ENCODE results near the gene GLTP.

GLTP gene

DNA sequence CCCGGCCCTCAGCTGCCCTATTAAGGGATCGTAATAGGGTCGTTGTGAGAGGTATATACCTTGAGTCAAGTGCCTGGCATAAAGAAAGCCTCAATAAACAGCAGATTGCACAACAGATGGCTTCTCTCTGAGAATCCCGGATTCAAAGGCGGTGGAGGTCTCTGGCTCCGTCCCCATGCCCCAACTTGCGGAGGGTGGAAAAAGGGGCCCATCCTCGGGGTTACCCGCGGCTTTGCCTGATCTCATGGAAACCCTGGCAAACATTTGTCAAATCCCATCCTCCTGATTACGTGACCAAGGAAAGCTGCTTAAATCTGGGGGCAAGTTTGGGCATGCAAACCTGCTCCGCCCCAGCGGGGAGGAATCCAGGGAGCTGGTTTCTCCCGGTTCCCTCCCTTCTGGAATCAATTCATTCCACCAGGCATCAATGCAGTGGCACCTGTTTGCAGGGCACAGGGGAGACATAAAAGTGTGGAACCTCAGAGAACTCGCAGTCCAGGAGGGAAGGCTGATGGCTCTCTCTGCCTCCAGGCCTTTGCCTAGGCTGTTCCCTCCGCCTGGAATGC lies 59.4 kb downstream of the GLTP start:
- no peak for DNase-seq (ENCODE audit: low read depth)

DNA sequence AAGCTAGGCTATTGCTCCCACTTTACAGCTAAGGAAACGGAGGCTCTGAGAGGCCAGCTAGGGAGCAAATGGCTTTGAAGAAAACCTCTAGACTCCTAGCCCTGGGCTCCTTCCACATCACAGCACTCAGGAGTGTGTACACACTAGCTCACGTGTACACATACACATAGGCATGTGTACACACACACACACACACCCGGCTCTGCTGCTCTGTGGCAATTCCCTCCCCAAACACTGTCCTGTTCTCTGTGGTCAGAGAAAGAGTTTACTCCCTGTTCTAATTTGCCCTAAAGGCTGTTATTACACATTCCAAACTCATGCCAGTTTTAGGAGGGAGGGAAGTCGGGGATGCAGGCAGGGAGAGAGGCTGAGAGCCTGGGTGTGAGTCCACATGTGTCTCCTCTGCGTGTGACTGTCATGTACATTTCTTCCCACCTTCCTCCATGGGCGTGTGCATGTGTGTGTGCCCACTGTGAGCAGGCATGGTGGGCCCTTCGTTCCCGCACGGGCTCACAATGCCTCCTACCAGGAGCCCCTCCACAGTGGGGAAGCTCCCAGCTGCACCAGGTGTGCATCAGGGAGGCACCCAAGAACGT lies 61.3 kb downstream of the GLTP start:
- DNase-seq (ENCODE audit: low read depth) = no peak

DNA sequence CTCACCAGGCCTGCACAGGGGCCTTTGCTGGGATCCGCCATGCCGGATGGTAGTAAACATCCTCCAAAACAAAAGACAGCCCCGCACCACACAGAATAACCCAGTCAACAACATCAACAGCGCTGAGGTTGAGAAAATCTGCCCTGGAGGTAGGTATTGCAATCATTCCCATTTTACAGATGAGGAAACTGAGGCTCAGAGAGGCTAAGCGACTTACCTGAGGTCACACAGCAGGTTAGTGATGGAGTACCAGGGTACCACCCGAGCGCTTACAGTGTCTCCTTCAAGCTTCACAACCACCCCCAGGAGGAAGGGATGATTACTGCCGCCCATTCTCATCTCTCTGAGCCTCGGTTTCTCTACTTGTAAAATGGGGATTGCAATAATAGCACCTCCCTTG lies 62.1 kb downstream of the GLTP start:
- DNase-seq (ENCODE audit: low read depth) = no peak

DNA sequence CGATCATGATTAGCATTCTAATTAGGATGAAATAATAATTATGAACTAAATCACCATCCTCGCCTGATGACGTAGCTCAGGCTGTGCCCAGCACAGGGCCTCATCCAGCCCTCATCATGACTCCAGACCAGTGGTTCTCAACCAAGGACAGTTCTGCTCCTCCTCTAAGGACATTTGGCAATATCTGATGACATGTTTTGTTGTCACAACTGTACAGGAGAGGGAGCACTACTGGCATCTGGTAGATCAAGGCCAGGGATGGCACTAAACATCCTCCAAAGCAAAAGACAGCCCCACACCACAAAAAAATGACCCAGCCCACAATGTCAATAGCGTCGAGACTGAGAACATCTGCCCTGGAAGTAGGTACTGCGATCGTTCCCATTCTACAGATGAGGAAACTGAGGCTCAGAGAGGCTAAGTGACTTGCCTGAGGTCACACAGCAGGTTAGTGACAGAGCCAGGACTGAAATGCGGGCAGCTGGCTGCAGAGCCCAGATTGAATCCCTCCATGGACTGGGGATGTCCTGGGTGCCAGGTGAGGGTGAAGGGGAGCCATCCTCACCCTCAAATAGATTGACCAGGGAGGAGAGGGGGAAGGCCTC lies 62.6 kb downstream of the GLTP start:
- no peak for DNase-seq (ENCODE audit: low read depth)

DNA sequence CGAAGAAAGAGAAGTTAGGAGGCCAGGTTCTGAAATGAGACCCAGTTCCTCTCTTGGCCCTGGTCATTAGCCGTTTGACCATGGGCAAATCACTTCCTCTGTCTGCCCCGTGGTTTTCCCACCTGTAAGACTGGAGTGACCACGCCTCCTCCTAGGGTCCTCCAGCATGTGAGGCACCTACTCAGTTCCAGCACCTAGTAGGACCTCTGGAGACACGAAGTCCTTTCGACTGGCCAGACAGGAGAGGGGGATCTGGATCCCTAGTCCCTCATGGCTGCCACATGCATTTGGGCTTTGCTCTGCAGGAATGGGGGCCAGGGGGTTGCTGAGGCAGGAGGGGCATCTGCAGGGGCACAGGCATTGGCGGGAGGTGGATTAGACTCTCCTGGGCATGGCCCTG lies 63.5 kb downstream of the GLTP start:
- no peak for DNase-seq (ENCODE audit: low read depth)

DNA sequence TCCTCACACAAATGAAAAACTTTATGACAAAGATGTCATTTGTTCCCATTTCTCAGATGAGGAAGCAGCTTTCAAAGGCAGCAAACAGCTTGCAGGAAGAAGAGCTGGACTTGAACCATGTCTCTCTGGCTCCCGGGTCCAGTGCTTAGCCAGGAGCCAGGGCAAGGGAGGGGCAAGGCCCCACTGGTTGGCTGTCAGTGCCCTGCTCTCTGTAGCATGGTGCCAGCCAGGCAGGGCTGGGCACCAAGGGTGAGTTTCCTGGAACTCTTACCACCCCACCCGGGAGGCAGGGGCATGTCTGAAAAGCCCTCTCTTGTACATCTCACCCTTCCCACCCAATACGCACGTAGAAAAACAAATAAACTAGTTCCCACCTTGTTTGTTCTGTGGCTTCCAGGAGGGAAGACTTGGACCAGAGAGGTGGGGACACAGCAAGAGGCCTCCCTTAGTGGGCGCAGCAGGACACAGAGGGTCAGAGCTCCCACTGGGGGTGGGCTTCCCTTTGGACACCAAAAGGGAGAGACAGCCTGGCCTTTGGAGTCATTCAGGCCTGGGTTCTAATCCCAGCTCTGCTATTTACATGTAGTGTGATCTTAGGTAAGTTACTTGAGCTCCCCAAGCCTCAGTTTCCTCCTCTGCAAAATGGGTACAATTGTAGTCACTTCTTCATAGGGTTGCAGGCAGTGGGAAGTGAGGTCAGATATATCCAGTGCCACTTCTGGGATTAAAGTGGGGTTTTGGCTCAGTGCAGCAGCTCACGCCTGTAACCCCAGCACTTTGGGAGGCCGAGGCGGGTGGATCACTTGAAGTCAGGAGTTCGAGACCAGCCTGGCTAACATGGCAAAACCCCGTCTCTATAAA lies 64.4 kb downstream of the GLTP start:
- no peak for DNase-seq (ENCODE audit: low read depth)

DNA sequence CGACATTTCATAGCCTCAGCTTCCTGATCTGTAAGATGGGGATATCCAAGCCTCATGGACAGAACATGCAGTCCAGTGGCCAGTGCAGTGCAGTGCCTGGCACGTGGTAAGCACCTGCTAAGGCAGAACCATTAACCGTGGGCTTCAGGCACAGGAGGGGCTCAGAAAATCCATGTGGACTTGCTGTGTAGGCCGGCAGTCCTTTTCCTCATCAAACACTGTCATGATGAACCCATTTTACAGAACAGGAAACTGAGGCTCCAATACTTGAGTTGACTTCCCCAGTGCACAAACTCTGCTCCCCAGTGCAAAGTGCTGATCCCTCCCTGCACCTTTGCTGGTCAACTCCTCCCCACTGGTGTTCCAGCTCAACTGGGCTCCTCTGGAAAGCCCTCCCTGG lies 65.1 kb downstream of the GLTP start:
- no peak for DNase-seq (ENCODE audit: low read depth)

DNA sequence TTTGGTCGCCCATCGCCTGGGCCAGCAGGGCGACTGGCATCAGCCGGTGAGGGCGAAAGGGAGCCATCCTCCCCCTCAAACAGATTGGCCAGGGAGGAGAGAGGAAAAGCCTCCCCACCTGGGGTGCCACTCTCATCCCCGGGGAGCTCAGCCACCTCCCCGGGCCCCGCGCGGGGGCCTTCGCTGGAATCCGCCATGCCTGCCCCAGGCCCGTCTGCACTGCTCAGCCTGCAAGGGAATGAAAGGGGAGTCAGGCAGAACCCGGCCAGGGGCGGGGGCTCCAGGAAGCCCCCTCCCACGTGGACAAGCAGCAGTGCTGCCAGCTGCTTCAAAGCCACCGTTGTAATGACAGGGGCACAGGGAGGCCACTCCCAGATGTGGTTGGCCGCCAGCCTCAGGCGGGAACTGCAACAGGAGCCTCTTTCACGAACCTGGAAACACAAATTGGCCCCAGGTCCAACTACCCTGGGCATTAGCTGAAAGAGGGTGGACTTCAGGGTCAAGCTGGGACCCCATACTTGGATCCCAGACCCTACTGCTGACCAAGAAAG lies 65.7 kb downstream of the GLTP start:
- DNase-seq (ENCODE audit: low read depth) = no peak

DNA sequence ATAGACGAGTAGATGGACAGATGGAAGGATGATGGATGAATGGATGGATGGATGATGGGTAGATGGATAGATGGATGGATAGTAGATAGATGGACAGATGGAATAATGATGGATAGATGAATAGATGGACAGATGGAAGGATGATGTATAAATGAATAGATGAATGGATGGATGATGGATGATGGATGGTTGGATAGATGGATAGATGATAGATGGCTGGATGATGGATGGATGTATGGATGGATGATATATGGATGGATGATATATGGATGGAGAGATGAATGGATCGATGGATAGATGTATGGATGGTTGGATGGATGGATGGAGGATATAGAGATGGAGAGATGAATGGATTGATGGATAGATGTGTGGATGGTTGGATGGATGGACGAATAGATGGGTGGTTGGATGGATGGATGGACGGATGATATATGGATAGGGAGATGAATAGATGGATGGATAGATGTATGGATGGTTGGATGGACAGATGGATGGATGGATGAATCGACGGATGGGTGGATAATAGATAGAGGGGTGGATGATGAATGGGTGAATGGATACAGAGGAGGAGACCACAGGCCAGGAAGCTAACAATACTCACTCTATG lies 66.4 kb downstream of the GLTP start:
- no peak for DNase-seq (ENCODE audit: low read depth)

DNA sequence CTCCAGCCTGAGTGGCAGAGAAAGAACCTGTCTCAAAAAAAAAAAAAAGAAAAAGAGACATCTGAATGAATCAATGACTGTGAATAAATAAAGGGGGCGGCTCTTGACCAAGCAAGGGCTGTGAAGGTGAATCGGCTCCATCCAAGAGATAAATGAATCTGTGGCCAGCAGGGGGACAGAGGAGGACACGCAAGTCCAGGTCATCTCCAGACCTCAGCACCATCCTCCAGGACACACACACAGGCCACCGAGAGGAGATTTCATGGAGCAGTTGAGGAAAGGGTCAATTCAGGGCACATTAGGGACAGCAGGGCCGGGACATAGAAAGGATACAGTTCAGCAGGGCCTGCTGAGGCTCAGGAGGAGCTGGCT lies 68.7 kb downstream of the GLTP start:
- DNase-seq (ENCODE audit: low read depth) = no peak

DNA sequence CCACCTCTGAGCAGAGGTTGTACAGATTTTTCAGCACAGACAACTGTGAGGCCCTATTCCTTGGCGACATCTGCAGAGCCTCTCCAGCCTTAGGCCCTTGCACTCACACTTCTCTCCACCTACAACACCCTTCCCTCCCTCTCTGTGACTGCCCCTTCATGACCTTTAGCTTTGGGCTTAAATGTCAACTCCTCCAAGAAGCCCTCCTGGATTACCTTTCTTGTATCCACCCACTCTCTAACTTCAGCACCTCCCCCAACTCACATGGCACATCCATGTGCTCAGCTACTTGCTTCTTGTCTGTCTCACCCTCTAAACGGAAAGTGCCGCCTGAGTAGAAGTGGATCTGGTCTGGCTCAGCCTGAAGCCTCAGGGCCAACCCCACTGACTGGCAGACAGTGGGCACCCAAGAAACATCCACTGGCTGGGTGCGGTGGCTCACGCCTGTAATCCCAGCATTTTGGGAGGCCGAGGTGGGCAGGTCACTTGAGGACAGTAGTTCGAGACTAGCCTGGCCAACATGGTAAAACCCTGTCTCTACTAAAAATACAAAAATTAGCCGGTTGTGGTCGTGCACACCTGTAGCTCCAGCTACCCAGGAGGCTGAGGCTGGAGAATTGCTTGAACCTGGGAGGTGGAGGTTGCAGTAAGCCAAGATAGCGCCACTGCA lies 69.3 kb downstream of the GLTP start:
- no peak for DNase-seq (ENCODE audit: low read depth)

DNA sequence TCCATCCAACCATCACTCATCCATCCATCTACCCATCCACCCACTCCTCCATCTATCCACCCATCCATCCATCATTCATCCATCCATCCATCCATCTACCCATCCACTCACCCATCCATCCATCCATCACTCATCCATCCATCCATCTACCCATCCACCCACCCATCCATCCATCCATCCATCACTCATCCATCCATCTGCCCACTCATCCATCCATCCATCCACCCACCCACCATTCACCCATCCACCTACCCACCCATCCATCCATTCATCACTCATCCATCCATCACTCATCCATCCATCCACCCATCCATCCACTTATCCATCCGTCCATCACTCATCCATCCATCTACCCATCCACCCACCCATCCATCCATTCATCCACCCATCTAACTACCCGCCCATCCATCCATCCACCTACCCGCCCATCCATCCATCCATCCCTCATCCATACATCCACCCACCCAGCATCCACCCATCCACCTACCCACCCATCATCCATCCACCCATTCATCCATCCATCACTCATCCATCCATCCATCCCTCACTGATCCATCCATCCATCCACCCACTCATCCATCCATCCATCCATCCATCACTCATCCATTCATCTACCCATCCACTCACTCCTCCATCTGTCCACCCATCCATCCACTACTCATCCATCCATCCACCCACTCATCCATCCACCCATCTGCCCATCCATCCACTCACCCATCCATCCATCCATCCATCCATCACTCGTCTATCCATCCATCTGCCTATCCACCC lies 71.3 kb downstream of the GLTP start:
- DNase-seq (ENCODE audit: low read depth) = no peak

DNA sequence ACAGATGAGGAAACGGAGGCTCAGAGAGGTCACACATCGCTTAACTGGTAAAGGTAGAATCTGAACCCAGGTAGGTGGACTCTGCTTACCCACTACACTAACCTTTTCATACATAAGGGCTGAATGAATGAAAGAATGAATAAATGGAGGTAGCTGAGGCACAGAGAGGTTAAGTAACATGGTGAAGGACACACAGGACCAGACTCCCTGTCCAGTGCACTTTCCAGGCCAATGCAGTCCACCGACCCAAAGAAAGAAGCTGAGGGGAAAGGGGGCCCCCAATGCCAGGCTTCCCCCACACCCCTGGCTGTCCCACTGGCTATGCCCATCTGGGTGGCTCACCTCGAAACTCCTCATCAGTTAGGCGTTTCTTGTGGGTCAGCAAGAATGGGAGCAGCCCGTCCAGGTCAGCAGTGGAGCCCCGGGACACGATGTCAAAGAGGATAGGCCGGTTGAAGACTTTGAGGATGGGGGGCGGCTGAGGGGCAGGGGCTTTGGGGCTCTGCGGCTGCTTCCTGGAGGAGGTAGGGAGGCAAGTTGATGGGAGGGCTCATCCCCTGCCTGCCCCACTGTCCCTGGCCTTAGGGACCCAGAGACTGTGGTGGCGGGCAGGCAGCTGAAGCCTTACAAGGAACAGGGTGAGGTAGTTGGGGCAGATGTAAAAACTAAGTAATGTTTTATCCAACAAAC lies 72.2 kb downstream of the GLTP start:
- DNase-seq (ENCODE audit: low read depth) = no peak

DNA sequence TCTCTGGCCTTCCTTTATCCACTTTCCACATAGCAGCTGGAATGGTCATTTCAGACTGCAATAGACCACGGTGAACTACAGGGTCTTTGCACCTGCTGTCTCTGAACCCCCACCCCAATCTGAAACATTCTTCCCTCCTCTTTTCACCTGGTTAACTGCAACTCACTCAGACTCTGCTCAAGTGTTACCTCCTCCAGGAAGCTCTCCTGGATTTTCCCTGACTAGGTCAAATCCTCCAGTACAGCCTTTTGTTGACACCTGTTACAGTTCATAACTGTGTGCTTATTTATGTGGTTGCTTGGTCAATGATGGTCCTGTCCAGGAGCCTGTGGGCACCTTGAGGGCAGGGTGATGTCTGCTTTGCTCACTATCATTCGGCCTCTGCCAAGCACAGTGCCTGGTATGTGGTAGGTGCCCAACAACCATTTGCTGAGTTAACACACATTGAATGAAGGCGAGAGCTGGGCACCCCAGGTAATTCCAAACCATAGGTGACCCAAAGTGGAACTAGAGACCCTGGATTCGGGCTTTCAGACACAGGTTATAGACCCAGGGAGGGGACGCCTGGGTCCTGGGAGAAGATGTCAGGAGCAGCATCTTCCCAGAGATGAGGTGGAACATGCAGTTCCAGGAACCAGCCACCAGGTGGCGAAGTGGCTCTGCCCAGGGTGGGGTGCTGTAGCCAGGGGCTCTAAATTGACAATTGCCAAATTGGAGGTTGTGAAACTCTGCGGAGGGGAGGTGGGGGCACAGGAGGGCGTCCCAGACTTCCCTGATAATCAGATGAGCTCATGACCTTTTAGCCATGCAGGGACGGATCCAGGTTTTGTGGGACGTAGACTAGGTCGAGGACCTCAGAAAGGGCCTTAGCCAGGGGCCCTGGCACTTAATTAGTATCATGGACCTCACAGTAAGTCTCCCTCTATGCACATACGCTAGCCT lies 75.2 kb downstream of the GLTP start:
- no peak for DNase-seq (ENCODE audit: low read depth)

DNA sequence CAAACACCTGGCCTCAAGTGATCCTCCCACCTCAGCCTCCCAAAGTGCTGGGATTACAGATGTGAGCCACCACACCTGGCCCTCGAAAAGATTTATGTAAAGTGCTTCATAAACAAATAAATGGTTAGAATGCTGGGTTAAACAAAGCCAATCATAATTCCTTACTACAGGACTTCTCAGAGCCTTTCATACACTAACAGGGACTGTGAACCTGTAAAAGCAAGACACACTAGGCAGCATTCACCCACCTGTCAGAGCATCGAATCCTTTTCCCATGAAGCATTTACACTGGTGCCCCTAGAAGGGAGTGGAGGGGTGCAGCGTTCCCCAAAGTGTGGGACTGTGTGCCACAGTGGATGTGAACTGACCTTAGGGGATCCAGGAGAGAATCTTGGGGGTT lies 76.7 kb downstream of the GLTP start:
- DNase-seq (ENCODE audit: low read depth) = no peak

DNA sequence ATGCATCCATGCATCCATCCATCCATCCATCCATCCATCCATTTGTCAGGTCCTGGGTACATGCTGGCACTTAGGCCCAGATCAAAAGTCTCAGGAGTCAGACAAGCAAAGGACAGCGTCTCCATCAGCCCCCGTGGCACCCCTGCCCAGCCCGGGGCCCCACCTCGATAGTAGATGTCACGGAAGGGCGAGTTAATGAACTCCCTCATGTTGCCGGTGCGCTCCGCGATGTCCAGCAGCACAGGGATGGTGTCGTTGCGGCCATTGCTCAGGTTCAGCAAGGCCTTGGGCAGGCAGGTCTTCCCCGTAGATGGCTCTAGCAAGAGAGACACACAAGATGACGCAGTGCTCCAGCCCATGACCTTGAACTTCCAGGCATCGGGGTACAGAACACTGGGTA lies 77.5 kb downstream of the GLTP start:
- DNase-seq (ENCODE audit: low read depth) = no peak

Data from HS-5 (cell line).